H1 (cell line): Measurements from ENCODE around the gene RPLP2. TPM values are rescaled to one million over a fixed set of nuclear protein-coding genes. Genes with fewer than 3 reads are reported as not detected.

ENCODE experiments used
- ATF2 ChIP-seq: IDR thresholded peaks from 2 replicates; pipeline ENCODE4 v1.6.1; 2012; ENCODE audit warnings: low read length, inconsistent platforms
- polyA plus RNA-seq, 7 experiments: library from polyadenylated mRNA; depleted of rRNA in 3 of 7; stranded (reverse) in 5 of 7; unstranded in 2 of 7; fragments of >200 nt in 5 of 7; fragments of 200-250 nt in 2 of 7; gene quantifications; 1 replicate in 5 of 7; 2 replicates in 1 of 7; 4 replicates in 1 of 7; pipeline versions ENCODE4 v1.2.1 to v1.2.3, GENCODE V29; 2011 to 2013; ENCODE audit warnings: missing spikeins in 2 of 7, mixed read lengths in 2 of 7
- total RNA-seq: library from RNA; stranded (reverse); fragmentation: NEBNext Ultra II Directional; extraction: Animal tissue kit (Norgen Biotek cat#: 25700); gene quantifications from 2 replicates; pipeline ENCODE4 v1.2.1, GENCODE V29; 2021

The RPLP2 gene
- total and polyA plus RNA-seq, 2 of the 8 experiments (the other 6 are each of a cell fraction or from before 2014, with no cell fraction given) = 1,789 to 2,106 TPM

- TF ChIP-seq ATF2 = no peak
- TF ChIP-seq, all 59 proteins: peak for 3
These were observed 47.2 kb upstream of the RPLP2 start (continued) for GRCh38 chr11:762421-763072.
